T47D (cell line): ENCODE results near the gene VGF.
"Not testable (repeated sequence)": the region's sequence is repeated elsewhere in the genome, so short reads cannot be mapped to it uniquely, and the experiment has no call there.

Experiments
- DNase-seq, 2 experiments: peaks; one replicate each; pipeline versions ENCODE4 v3.0.0 to v3.0.0-alpha.2; 2011 to 2012; ENCODE audit warnings: low read depth in 1 of 2, low spot score in 1 of 2
- JUND ChIP-seq: IDR thresholded peaks from 2 replicates; pipeline ENCODE4 v1.6.1; 2012; ENCODE audit warnings: low read depth
- in situ Hi-C: cut with HindIII; loops from 2 replicates; pipeline ENCODE4 v1.10.0; 2016; ENCODE audit warnings: low sequenced_read_pairs, low pct_unique_long_range_greater_than_20kb

Gene VGF

DNA sequence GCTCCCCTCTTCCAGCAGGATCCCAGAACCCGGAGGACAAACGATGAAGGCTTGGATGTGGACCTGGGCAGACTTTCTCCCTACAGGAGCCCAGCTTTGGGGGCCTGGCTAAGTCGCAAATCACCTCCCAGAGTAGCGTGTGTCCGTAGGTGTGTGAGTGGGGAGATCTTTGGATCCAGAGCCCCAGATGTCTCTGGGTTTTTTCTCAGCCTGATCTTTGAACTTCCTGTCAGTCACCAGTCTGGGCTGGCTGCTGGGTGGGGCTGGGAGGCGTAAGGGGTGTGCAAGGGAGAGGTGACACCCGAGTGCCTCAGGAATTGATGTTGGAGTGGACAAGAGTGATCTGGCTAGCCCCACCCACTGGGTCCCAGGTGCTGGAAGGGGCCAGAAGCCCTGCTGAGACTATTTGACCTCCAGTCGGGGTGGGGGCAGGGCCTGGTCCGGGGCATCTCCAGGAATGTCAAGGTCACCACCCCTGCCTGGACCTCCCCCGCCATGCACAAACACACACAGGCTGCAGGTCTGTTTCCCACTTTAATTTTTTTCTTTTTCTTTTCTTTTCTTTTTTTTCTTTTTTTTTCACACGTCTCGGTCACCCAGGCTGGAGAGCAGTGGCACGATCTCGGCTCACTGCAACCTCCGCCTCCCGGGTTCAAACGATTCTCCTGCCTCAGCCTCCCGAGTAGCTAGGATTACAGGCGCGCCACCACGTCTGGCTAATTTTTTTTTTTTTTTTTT, 35.7 kb upstream of the VGF start, which contains the start of gene MOGAT3:
MOGAT3 (minus strand) TSS at position 175 of the 738 bp plus-strand sequence. CDS start 182 bp downstream, outside the sequence.
- DNase-seq = no peak
- in situ Hi-C loops = no loop called here
- TF ChIP-seq JUND = no peak

DNA sequence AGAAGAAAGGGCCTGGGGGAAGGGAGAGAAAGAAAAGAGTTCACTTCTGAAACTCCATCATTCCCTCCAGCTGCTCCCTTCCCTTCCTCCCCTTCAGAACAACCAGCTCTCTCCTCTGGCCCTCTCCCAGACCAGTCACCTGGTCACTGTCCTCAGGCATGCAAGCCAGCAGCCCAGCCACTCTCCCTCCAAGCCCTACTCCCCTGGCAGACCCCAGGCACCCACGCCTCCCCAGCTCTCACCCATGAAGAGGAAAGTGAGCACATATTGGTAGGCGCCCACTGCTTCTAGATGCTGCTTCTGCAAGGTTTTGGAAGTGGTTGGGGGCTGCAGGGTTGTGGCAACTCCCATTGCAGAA, 35.1 kb upstream of the VGF start:
- TF ChIP-seq JUND = no peak
- DNase-seq = no peak
- in situ Hi-C loops = no loop called here

DNA sequence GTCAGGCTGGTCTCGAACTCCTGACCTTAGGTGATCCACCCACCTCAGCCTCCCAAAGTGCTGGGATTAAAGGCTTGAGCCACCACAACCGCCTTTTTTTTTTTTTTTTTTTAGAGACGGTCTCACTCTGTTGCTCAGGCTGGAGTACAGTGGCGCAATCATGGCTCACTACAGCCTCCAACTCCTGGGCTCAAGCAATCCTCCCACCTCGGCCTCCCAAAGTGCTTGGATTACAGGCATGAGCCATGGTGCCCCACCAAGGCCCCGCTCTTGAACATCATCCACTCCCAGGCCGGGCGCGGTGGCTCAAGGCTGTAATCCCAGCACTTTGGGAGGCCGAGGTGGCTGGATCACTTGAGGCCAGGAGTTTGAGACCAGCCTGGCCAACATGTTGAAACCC, 34.2 kb upstream of the VGF start:
- DNase-seq, in situ Hi-C loops: not testable (repeated sequence)

GRCh38 chr7:101198476-101198875, 33.1 kb upstream of the VGF start:
- no peak for TF ChIP-seq JUND
- in situ Hi-C loops = no loop called here
- no peak for DNase-seq

DNA sequence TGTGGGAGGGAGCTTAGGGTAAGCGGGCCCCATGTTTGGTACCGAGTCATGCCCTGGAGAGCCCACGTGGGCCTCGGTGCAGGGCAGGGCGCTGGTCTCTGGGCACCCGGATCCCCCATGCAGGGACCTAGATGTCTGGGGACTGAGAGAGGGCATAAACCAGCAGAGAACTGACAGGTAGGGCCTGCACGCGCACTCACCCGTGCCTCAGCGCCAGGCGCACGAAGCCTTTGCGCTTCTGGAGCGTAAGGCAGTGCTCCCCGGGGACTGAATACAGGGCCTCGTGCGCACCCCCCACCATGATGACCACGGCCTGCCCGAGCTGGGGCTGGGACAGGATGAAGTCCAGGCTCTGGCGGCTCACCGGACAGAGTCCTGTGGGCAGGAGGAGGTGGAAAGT, 32.6 kb upstream of the VGF start:
- in situ Hi-C loops = no loop called here
- TF ChIP-seq JUND = no peak

GRCh38 chr7:101195884-101196283, 30.5 kb upstream of the VGF start:
- no peak for DNase-seq
- in situ Hi-C loops = no loop called here

More for the DNA sequence above, 32.6 kb upstream of the VGF start:
- no peak for DNase-seq

DNA sequence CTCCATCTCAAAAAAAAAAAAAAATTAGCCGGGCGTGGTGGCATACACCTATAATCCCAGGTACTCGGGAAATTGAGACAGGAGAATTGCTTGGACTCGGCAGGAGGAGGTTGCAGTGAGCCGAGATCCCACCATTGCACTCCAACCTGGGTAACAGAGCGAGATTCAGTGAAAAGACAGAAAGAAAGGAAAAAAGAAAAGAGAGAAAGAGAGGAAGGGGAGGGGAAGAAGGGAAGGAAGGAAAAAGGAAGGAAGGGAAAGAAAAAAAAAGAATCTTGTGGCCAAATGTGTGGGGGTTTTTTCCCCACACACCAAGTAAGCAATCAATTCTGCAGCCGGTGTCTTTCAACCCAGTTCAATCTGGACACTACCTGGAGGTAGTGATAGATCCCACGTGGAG, 23.7 kb upstream of the VGF start:
- no peak for TF ChIP-seq JUND
- DNase-seq = no peak
- in situ Hi-C loops = no loop called here

More at GRCh38 chr7:101195884-101196283, 30.5 kb upstream of the VGF start:
- no peak for TF ChIP-seq JUND

- in situ Hi-C loops = no loop called here
- no peak for DNase-seq
- TF ChIP-seq JUND = no peak
Measured at GRCh38 chr7:101186844-101187428, 21.6 kb upstream of the VGF start.

DNA sequence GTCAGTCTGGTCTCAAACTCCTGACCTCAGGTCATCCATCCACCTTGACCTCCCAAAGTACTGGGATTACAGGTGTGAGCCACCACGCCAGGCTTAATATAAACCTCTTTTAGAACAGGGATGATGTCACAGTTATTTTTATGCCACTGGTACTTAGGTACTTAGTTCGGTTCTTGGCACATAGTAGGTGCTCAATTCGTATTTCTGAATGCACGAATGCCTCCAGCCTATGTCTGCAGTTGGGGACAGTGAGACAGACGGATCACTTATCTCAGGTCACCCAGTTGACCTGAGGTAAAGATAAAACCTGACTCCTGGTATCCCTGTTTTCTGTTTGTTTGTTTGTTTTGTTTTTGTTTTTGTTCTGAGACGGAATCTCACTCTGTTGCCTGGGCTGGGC, 20.8 kb upstream of the VGF start:
- in situ Hi-C loops = no loop called here
- no peak for TF ChIP-seq JUND

DNA sequence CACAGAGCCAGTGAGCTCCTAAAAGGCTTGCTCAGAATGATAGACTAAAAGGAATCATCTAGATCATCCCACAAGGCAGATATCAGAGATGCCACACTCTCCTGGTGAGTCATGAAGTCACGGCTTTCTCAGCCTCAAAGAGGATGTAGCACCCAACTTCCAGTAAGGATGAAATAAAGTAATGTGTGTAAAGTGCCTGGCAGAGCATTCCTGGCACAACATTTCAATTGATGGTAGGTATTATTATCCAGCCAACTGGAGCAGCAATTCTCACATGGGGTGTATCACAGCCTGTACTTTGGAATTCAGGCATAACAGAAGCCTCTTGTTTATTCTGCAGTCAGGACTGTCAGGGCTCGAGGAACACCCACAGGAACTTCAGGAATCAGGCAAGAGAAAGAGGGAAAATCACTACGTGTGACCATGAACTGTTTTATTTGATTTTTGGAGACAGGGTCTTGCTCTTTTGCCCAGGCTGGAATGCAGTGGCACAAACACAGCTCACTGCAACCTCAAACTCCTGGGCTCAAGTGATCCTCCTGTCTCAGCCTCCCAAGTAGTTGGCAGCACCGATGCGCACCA, 20.0 kb upstream of the VGF start:
- in situ Hi-C loops = no loop called here
- no peak for DNase-seq
- no peak for TF ChIP-seq JUND

More for the DNA sequence above, 20.8 kb upstream of the VGF start:
- DNase-seq = no peak

GRCh38 chr7:101180130-101180755, 14.9 kb upstream of the VGF start, which contains the start of gene NAT16:
Gene NAT16, minus strand, starts transcription at chr7:101180293. Its CDS starts 5,486 bp downstream, at chr7:101174807.
- TF ChIP-seq JUND = no peak
- DNase-seq = no peak
- in situ Hi-C loops = no loop called here

- DNase-seq = no peak
- in situ Hi-C loops = no loop called here
- no peak for TF ChIP-seq JUND
Measured at GRCh38 chr7:101179713-101180112, 14.3 kb upstream of the VGF start.

DNA sequence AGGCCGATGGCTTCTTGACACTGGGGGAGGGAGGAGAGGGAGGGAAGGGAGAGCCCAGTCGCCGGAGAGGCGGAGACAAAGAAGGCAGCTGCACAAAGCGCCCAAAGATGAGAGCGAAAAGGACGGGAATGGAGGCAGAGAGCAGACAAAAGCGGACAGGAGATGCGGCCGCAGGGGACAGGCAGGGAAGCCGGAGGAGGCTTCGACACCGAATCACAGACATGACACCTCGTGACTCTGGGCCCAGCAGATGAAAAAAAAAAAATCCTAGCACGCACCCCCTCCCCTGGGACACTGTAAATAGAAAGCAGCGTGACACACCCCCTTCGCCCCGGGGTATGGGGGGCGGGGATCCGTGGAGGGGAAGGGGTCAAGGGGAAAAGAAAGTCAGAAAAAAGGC, 13.7 kb upstream of the VGF start:
- in situ Hi-C loops = no loop called here
- no peak for TF ChIP-seq JUND
- DNase-seq = no peak
